Measurements from ENCODE around the gene C19orf47.

GRCh38 chr19:40363069-40363468, 14.9 kb upstream of the C19orf47 start:
- no peak for TF ChIP-seq POLR2AphosphoS5 (IDR thresholded peaks at IDR 0.05; ENCODE audit: low read depth, low read length)
- TF ChIP-seq POLR2A (IDR thresholded peaks at IDR 0.05; ENCODE audit: low read depth, low read length), result no peak
- TF ChIP-seq TAF1 (IDR thresholded peaks at IDR 0.05; ENCODE audit: borderline replicate concordance, low read depth, low read length), result no peak
